Activated T-cell treated with anti-CD3 and anti-CD28 coated beads for 4 hours (primary cell): ENCODE results near the gene RRP9.

Source experiments
- DNase-seq: peaks from one replicate; pipeline ENCODE4 v3.0.0-alpha.2; 2020

RRP9 gene

GRCh38 chr3:51955175-51955892, 13.6 kb upstream of the RRP9 start, which contains the start of gene GPR62:
Gene GPR62 (plus strand): TSS chr3:51955381. CDS start chr3:51955653, 272 bp downstream.
- DNase-seq = no peak

GRCh38 chr3:51954713-51955112, 13.0 kb upstream of the RRP9 start:
- no peak for DNase-seq

- no peak for DNase-seq
These were observed 12.4 kb upstream of the RRP9 start for GRCh38 chr3:51954105-51954504.

GRCh38 chr3:51953445-51953844, 11.7 kb upstream of the RRP9 start:
- no peak for DNase-seq

GRCh38 chr3:51950899-51951298, 9.2 kb upstream of the RRP9 start:
- no peak for DNase-seq

GRCh38 chr3:51949121-51949520, 7.4 kb upstream of the RRP9 start:
- DNase-seq = no peak

- DNase-seq = no peak
These were observed 6.4 kb upstream of the RRP9 start for GRCh38 chr3:51948016-51948580.

GRCh38 chr3:51947215-51947900, 5.7 kb upstream of the RRP9 start:
- DNase-seq = no peak

GRCh38 chr3:51946796-51947195, 5.1 kb upstream of the RRP9 start:
- no peak for DNase-seq

GRCh38 chr3:51945926-51946705, 4.4 kb upstream of the RRP9 start:
- no peak for DNase-seq

- DNase-seq = no peak
These were observed 3.5 kb upstream of the RRP9 start for GRCh38 chr3:51945031-51945840.

GRCh38 chr3:51944451-51945021, 2.8 kb upstream of the RRP9 start:
- DNase-seq = no peak

- DNase-seq = no peak
These were observed 2.0 kb upstream of the RRP9 start for GRCh38 chr3:51943451-51944391.

- peak; percentile 43 for DNase-seq
These were observed 1.1 kb upstream of the RRP9 start for GRCh38 chr3:51942603-51943450.

- DNase-seq = no peak
These were observed 274 bp downstream of the RRP9 start for GRCh38 chr3:51941463-51941797.

GRCh38 chr3:51940648-51941462, 849 bp downstream of the RRP9 start:
- DNase-seq = no peak

- DNase-seq = no peak
These were observed 2.8 kb downstream of the RRP9 start for GRCh38 chr3:51938780-51939425.

GRCh38 chr3:51937611-51938450, 3.9 kb downstream of the RRP9 start:
- DNase-seq = no peak
